ENCODE results near the gene BTBD2.

DNA sequence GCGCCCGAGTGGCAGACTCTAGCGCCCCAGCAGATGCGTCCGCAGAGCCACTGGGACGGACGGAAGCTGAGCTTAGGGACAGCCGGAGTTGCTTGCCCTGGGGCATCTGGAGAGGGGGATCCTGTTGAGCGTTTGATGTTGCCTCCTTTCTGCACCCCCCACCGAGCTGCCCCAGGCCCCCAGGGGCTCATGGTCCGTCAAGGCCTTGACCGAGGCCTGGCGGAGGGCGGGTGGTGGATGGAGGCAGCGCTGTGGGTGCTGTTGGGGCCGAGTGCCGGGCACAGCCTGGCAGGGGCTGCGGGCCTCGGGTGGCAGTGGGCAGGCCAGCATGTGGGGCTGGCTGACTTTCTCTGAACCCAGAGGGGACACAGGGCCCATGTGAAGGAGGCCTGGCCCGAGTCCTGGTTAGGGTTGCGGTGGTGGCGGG, 71.8 kb downstream of the BTBD2 start:
- TF ChIP-seq TAF1 (IDR thresholded peaks at IDR 0.05; ENCODE audit: borderline replicate concordance, insufficient read depth, low read length) (no peak), POLR2AphosphoS5 (IDR thresholded peaks at IDR 0.05; ENCODE audit: low read depth, low read length) (no peak), SIN3A (IDR thresholded peaks at IDR 0.05; ENCODE audit: borderline replicate concordance, insufficient read depth, low read length) (no peak)

Data from PFSK-1 (cell line).